Loucy (cell line): ENCODE results near the gene APBB2.

ENCODE experiments used
- H2AFZ ChIP-seq: fragments of 200-600 bp; sonication (generic); 2 replicates; pipeline ENCODE4 v1.6.0; 2016; ENCODE audit warnings: antibody characterized with exemption, mild to moderate bottlenecking, low read length, moderate library complexity
- H3F3A ChIP-seq: fragments of 200-600 bp; 2 replicates; pipeline ENCODE4 v1.6.0; 2016; ENCODE audit warnings: antibody characterized with exemption, low read depth, mild to moderate bottlenecking
- H3K27me3 ChIP-seq: fragments of 200-600 bp; sonication (generic); 2 replicates; pipeline ENCODE4 v1.6.1; 2014; ENCODE audit warnings: low read length, mild to moderate bottlenecking; ENCODE audit not compliant: insufficient read depth, poor library complexity, severe bottlenecking
- H3K36me3 ChIP-seq: fragments of 200-600 bp; sonication (generic); 2 replicates; pipeline ENCODE4 v1.6.1; 2016; ENCODE audit warnings: low read length; ENCODE audit not compliant: insufficient read depth
- H3K4me1 ChIP-seq: fragments of 200-600 bp; sonication (generic); 2 replicates; pipeline ENCODE4 v1.5.1; 2014; ENCODE audit warnings: low read length, mild to moderate bottlenecking; ENCODE audit not compliant: insufficient read depth, poor library complexity, severe bottlenecking
- H3K4me2 ChIP-seq: fragments of 200-600 bp; sonication (generic); 2 replicates; pipeline ENCODE4 v1.6.0; 2014; ENCODE audit warnings: antibody characterized with exemption, low read length, low read depth, mild to moderate bottlenecking; ENCODE audit not compliant: poor library complexity, severe bottlenecking
- H3K4me3 ChIP-seq: fragments of 200-600 bp; sonication (generic); 2 replicates; pipeline ENCODE4 v1.5.1; 2014; ENCODE audit warnings: low read length, mild to moderate bottlenecking, mixed read lengths; ENCODE audit not compliant: poor library complexity, severe bottlenecking
- H3K79me2 ChIP-seq: fragments of 200-600 bp; sonication (generic); 2 replicates; pipeline ENCODE4 v1.6.1; 2014; ENCODE audit warnings: low read length; ENCODE audit not compliant: insufficient read depth
- H3K9ac ChIP-seq: fragments of 200-600 bp; sonication (generic); 2 replicates; pipeline ENCODE4 v1.6.0; 2014; ENCODE audit warnings: mild to moderate bottlenecking, low read depth, low read length, moderate library complexity; ENCODE audit not compliant: poor library complexity, severe bottlenecking
- H3K9me2 ChIP-seq: fragments of 200-600 bp; sonication (generic); replicated peaks from 2 replicates; pipeline ENCODE4 v1.6.1; 2016; ENCODE audit warnings: low read depth, low read length, mixed read lengths
- H3K9me3 ChIP-seq: fragments of 200-600 bp; sonication (generic); 2 replicates; pipeline ENCODE4 v1.6.1; 2014; ENCODE audit warnings: mild to moderate bottlenecking, antibody characterized with exemption, low read length, low read depth; ENCODE audit not compliant: insufficient read depth
- H4K20me1 ChIP-seq: fragments of 200-600 bp; sonication (generic); 2 replicates; pipeline ENCODE4 v1.6.0; 2014; ENCODE audit warnings: antibody characterized with exemption, low read length, mild to moderate bottlenecking; ENCODE audit not compliant: insufficient read depth, poor library complexity, severe bottlenecking
- CTCF ChIP-seq: fragments of 200-600 bp; sonication (generic); conservative IDR thresholded peaks from 2 replicates; pipeline ENCODE4 v1.5.1; 2014; ENCODE audit warnings: mild to moderate bottlenecking, antibody characterized with exemption, low read length
- EZH2phosphoT487 ChIP-seq: fragments of 200-600 bp; IDR thresholded peaks from 2 replicates; pipeline ENCODE4 v1.6.1; 2018; ENCODE audit warnings: antibody characterized with exemption, mild to moderate bottlenecking, moderate library complexity, borderline replicate concordance

APBB2 gene

GRCh38 chr4:41200486-41201017 lies 13.8 kb downstream of the APBB2 start:
- no peaks in the 10 kb centered on the region for H3K4me1 ChIP-seq
- no peaks in the 10 kb centered on the region for H4K20me1 ChIP-seq
- no peak overlapping the region for H3K9ac ChIP-seq
- H3K27me3 ChIP-seq: no peaks in the 10 kb centered on the region
- no peaks in the 10 kb centered on the region for H3K79me2 ChIP-seq
- no peaks in the 10 kb centered on the region for H3K36me3 ChIP-seq
- no peak overlapping the region for H3K4me3 ChIP-seq
- no peak overlapping the region for H2AFZ ChIP-seq
- no peak overlapping the region for H3K4me2 ChIP-seq
- H3K9me2 ChIP-seq: no peaks in the 10 kb centered on the region
- no peak for TF ChIP-seq EZH2phosphoT487
- no peak for TF ChIP-seq CTCF
- no peaks in the 10 kb centered on the region for H3K9me3 ChIP-seq
- H3F3A ChIP-seq: no peaks in the 10 kb centered on the region

- H4K20me1 ChIP-seq: no peaks in the 10 kb centered on the region
- H3K4me3 ChIP-seq: no peak overlapping the region
- TF ChIP-seq EZH2phosphoT487 (no peak), CTCF (no peak)
- H3K79me2 ChIP-seq: no peaks in the 10 kb centered on the region
- no peak overlapping the region for H3K4me2 ChIP-seq
- H2AFZ ChIP-seq: no peak overlapping the region
- H3K9me3 ChIP-seq: no peaks in the 10 kb centered on the region
- H3K36me3 ChIP-seq: no peaks in the 10 kb centered on the region
- H3K27me3 ChIP-seq: no peaks in the 10 kb centered on the region
- H3K4me1 ChIP-seq: no peaks in the 10 kb centered on the region
- H3F3A ChIP-seq: no peaks in the 10 kb centered on the region
- H3K9ac ChIP-seq: no peak overlapping the region
- H3K9me2 ChIP-seq: no peaks in the 10 kb centered on the region
Observed at GRCh38 chr4:41199788-41200187, 14.6 kb downstream of the APBB2 start.

GRCh38 chr4:41197996-41198395 lies 16.3 kb downstream of the APBB2 start:
- no peak overlapping the region for H3K4me3 ChIP-seq
- H4K20me1 ChIP-seq: no peaks in the 10 kb centered on the region
- H3K4me1 ChIP-seq: no peaks in the 10 kb centered on the region
- no peaks in the 10 kb centered on the region for H3K9me3 ChIP-seq
- no peak overlapping the region for H2AFZ ChIP-seq
- no peaks in the 10 kb centered on the region for H3F3A ChIP-seq
- H3K36me3 ChIP-seq: no peaks in the 10 kb centered on the region
- H3K9ac ChIP-seq: no peak overlapping the region
- no peak for TF ChIP-seq EZH2phosphoT487
- H3K9me2 ChIP-seq: no peaks in the 10 kb centered on the region
- H3K27me3 ChIP-seq: no peaks in the 10 kb centered on the region
- H3K4me2 ChIP-seq: no peak overlapping the region
- no peaks in the 10 kb centered on the region for H3K79me2 ChIP-seq

GRCh38 chr4:41197495-41197894 lies 16.8 kb downstream of the APBB2 start:
- Histone ChIP-seq H2AFZ (no peak overlapping the region), H3K4me2 (no peak overlapping the region), H3K27me3 (no peaks in the 10 kb centered on the region), H3K36me3 (no peaks in the 10 kb centered on the region), H3F3A (no peaks in the 10 kb centered on the region), H3K79me2 (no peaks in the 10 kb centered on the region), H4K20me1 (no peaks in the 10 kb centered on the region), H3K4me1 (no peaks in the 10 kb centered on the region), H3K9me2 (no peaks in the 10 kb centered on the region), H3K9me3 (no peaks in the 10 kb centered on the region), H3K9ac (no peak overlapping the region), H3K4me3 (no peak overlapping the region)
- TF ChIP-seq EZH2phosphoT487 (no peak), CTCF (no peak)
